K562 (cell line): ENCODE measurements around the gene RREB1. TPM values are rescaled to one million over a fixed set of nuclear protein-coding genes. Genes with fewer than 3 reads are reported as not detected.

ENCODE experiments used
- ADNP ChIP-seq: fragments of 200-800 bp; sonication (Bioruptor generic); IDR thresholded peaks from 2 replicates; pipeline ENCODE4 v1.6.1; 2016; ENCODE audit warnings: missing genetic modification characterization, missing compliant biosample characterization
- DDX20 ChIP-seq: fragments of 450-650 bp; IDR thresholded peaks from 2 replicates; pipeline ENCODE4 v1.6.1; 2016; ENCODE audit warnings: missing genetic modification characterization, low read depth, mild to moderate bottlenecking, missing compliant biosample characterization, moderate library complexity
- EHMT2 ChIP-seq: fragments of 450-650 bp; IDR thresholded peaks from 2 replicates; pipeline ENCODE4 v1.6.1; 2018; ENCODE audit warnings: antibody characterized with exemption
- GATAD2A ChIP-seq: fragments of 450-650 bp; IDR thresholded peaks from 2 replicates; pipeline ENCODE4 v1.6.1; 2017
- KLF6 ChIP-seq: fragments of 250-450 bp; sonication (Bioruptor Pico); IDR thresholded peaks from 2 replicates; pipeline ENCODE4 v1.4.0; 2020; ENCODE audit warnings: mild to moderate bottlenecking, moderate library complexity, borderline replicate concordance
- OTX1 ChIP-seq: fragments of 450-650 bp; formaldehyde crosslinking; IDR thresholded peaks from 2 replicates; pipeline ENCODE4 v1.4.0; 2022; ENCODE audit warnings: mild to moderate bottlenecking
- PML ChIP-seq: IDR thresholded peaks from 2 replicates; pipeline ENCODE4 v1.6.1; 2012; ENCODE audit warnings: low read length, inconsistent platforms
- POLR2A ChIP-seq: fragments of 450-650 bp; conservative IDR thresholded peaks from 2 replicates; pipeline ENCODE4 v1.6.1; 2016
- POLR2AphosphoS2 ChIP-seq: IDR thresholded peaks from 2 replicates; pipeline ENCODE4 v1.6.1; 2012; ENCODE audit warnings: low read length, improper control_type of control experiment
- SIN3A ChIP-seq, 2 experiments: fragments of 150-350 bp in 1 of 2; IDR thresholded peaks; 2 replicates each; pipeline ENCODE4 v1.6.1; 2011 to 2016; ENCODE audit warnings: borderline replicate concordance in 2 of 2, low read depth in 2 of 2, low read length in 2 of 2, mild to moderate bottlenecking in 2 of 2, moderate library complexity in 2 of 2; ENCODE audit not compliant: control insufficient read depth in 1 of 2
- SP1 ChIP-seq: sonication (generic); formaldehyde crosslinking; IDR thresholded peaks from 2 replicates; pipeline ENCODE4 v1.8.1; 2022; ENCODE audit warnings: mild to moderate bottlenecking, missing genetic modification reagents
- TAL1 ChIP-seq: fragments of 450-650 bp; IDR thresholded peaks from 2 replicates; pipeline ENCODE4 v1.6.1; 2016; ENCODE audit warnings: mild to moderate bottlenecking
- YY1 ChIP-seq, 3 experiments: IDR thresholded peaks; 2 replicates each; pipeline ENCODE4 v1.6.1; 2011; ENCODE audit warnings: low read length in 2 of 3, mild to moderate bottlenecking in 2 of 3, moderate library complexity in 2 of 3, borderline replicate concordance in 1 of 3, control low read depth in 1 of 3, low read depth in 1 of 3; ENCODE audit not compliant: insufficient read depth in 3 of 3, insufficient replicate concordance in 2 of 3, control insufficient read depth in 1 of 3, insufficient read length in 1 of 3; ENCODE audit errors: extremely low read depth in 1 of 3
- ZFP30 ChIP-seq: fragments of 250-450 bp; sonication (Bioruptor Pico); IDR thresholded peaks from 2 replicates; pipeline ENCODE4 v1.8.0; 2022; ENCODE audit warnings: moderate library complexity, mild to moderate bottlenecking, inconsistent platforms, borderline replicate concordance
- ZNF133 ChIP-seq: fragments of 250-450 bp; sonication (Bioruptor Pico); IDR thresholded peaks from 2 replicates; pipeline ENCODE4 v1.4.0; 2020; ENCODE audit warnings: mild to moderate bottlenecking
- ZSCAN29 ChIP-seq: fragments of 450-650 bp; IDR thresholded peaks from 2 replicates; pipeline ENCODE4 v1.6.1; 2017
- polyA plus RNA-seq, 8 experiments: library from polyadenylated mRNA; depleted of rRNA in 4 of 8; stranded (reverse) in 5 of 8; unstranded in 3 of 8; fragments of >200 nt; fragmentation: Nextera tagmentation in 2 of 8; fragmentation: Illumina TruSeq in 1 of 8; extraction: Ambion mirVana in 2 of 8; extraction: Trizol in 1 of 8; gene quantifications; 2 replicates each; pipeline versions ENCODE4 v1.2.1 to v1.2.3, GENCODE V29; 2011 to 2014; ENCODE audit warnings: inconsistent platforms in 1 of 8, missing spikeins in 1 of 8
- total RNA-seq, 7 experiments: library from RNA; depleted of rRNA in 6 of 7; stranded (reverse); fragments of >200 nt in 6 of 7; fragmentation: Illumina TruSeq in 2 of 7; extraction: Trizol in 2 of 7; gene quantifications; 2 replicates each; pipeline versions ENCODE4 v1.2.1 to v1.2.3, GENCODE V29; 2011 to 2021; ENCODE audit warnings: low replicate concordance in 1 of 7
- TF ChIP-seq, protein P1 (sequence below): fragments of 250-450 bp; sonication (Bioruptor Pico); IDR thresholded peaks from 2 replicates; pipeline ENCODE4 v1.4.0; 2020; ENCODE audit warnings: mild to moderate bottlenecking
- TF ChIP-seq, protein P2 (sequence below): IDR thresholded peaks from 2 replicates; pipeline ENCODE4 v1.6.1; 2011; ENCODE audit not compliant: insufficient read length; ENCODE audit errors: extremely low read depth
- TF ChIP-seq, protein P3 (sequence below): fragments of 250-450 bp; sonication (Bioruptor Pico); IDR thresholded peaks from 2 replicates; pipeline ENCODE4 v1.5.0; 2021; ENCODE audit warnings: mild to moderate bottlenecking, moderate library complexity
- TF ChIP-seq, protein P4 (sequence below): fragments of 450-650 bp; formaldehyde crosslinking; IDR thresholded peaks from 2 replicates; pipeline ENCODE4 v1.4.0; 2022; ENCODE audit warnings: mild to moderate bottlenecking, moderate library complexity

The RREB1 gene
- total and polyA plus RNA-seq, 9 of the 15 experiments (the other 6 are each of a cell fraction or from before 2014, with no cell fraction given) = 3.3 to 64.2 (median 19.3) TPM

DNA sequence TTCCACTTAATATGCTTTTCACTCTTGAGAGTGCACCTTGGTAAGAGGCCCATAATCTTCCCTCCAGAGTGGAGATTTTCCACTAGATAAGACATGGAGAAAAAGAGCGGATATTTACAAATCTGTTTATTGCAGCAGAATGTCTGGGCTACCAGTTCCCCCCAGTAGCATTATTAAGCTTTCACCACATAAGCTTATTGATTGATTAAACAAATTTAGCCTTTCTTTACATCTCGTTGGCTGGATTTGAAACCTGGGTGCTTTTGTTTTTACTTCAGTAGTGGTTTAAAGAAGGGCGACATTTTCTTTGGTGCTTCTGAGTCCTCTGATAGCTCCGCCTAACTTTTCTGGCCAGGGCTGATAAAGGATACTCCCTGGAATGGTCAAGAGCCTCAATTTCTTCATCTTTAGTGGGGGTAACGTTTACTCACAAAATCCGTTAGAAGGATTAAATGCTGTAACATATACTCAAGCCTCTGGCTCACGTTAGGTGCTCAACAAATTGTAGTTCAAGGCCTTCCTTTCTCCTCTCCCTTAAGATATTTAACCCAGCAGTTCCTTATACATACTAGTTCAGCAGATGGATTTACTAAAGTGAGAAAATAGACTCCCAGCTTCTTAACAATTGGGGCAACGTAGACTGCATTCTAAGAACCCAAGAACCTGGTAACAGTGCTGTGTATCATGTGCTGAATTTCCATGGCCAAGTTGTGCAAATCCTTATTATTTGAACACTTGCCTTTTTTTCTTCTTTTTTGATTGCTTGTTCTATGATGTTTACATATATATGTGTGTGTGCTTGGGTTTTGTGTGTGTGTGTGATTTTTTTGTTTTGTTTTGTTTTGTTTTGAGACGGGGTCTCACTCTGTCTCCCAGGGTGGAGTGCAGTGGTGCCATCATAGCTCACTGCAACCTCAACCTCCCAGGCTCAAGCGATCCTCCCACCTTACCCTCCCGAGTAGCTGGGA is 91.4 kb downstream of the RREB1 start (continued):
- TF ChIP-seq, protein P1, sequence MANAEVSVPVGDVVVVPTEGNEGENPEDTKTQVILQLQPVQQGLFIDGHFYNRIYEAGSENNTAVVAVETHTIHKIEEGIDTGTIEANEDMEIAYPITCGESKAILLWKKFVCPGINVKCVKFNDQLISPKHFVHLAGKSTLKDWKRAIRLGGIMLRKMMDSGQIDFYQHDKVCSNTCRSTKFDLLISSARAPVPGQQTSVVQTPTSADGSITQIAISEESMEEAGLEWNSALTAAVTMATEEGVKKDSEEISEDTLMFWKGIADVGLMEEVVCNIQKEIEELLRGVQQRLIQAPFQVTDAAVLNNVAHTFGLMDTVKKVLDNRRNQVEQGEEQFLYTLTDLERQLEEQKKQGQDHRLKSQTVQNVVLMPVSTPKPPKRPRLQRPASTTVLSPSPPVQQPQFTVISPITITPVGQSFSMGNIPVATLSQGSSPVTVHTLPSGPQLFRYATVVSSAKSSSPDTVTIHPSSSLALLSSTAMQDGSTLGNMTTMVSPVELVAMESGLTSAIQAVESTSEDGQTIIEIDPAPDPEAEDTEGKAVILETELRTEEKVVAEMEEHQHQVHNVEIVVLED (CRISPR knock-in tag) = peak; percentile 31; the same call in 1 of the 2 replicates
- TF ChIP-seq GATAD2A (peak; percentile 35; the same call in 1 of the 2 replicates), ZSCAN29 (no peak; the same call in 1 of the 2 replicates), ZFP30 (CRISPR knock-in tag) (0 out of 2 replicates have a peak, but pooled peaks have one; percentile 34), DDX20 (tag) (0 out of 2 replicates have a peak, but pooled peaks have one; percentile 53), SP1 (CRISPR knock-in tag) (peak; percentile 6; the same call in 1 of the 2 replicates), TAL1 (peak; percentile 92), PML (peak; percentile 89), ZNF133 (CRISPR knock-in tag) (no peak), EHMT2 (peak; percentile 74), OTX1 (CRISPR knock-in tag) (peak; percentile 91), SIN3A (IDR thresholded peaks at IDR 0.05; ENCODE audit: borderline replicate concordance in 2 of 2, control insufficient read depth in 1 of 2, low read depth in 2 of 2, low read length in 2 of 2) (0 out of 4 replicates have a peak, but pooled peaks of 1 of the 2 experiments have one; percentile 4), YY1 (IDR thresholded peaks at IDR 0.05; ENCODE audit: borderline replicate concordance in 1 of 3, control insufficient read depth in 1 of 3, extremely low read depth in 1 of 3, insufficient read depth in 3 of 3, insufficient read length in 1 of 3, insufficient replicate concordance in 2 of 3, low read depth in 1 of 3, low read length in 2 of 3) (peak in 1 of 3 experiments; percentile 86), POLR2AphosphoS2 (0 out of 2 replicates have a peak, but pooled peaks have one; percentile 39), POLR2A (peak; percentile 80), KLF6 (CRISPR knock-in tag) (peak; percentile 43; the same call in 1 of the 2 replicates), ADNP (peak; percentile 65; the same call in 1 of the 2 replicates)
- TF ChIP-seq, protein P2, sequence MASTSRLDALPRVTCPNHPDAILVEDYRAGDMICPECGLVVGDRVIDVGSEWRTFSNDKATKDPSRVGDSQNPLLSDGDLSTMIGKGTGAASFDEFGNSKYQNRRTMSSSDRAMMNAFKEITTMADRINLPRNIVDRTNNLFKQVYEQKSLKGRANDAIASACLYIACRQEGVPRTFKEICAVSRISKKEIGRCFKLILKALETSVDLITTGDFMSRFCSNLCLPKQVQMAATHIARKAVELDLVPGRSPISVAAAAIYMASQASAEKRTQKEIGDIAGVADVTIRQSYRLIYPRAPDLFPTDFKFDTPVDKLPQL = peak; percentile 28
- TF ChIP-seq, protein P3, sequence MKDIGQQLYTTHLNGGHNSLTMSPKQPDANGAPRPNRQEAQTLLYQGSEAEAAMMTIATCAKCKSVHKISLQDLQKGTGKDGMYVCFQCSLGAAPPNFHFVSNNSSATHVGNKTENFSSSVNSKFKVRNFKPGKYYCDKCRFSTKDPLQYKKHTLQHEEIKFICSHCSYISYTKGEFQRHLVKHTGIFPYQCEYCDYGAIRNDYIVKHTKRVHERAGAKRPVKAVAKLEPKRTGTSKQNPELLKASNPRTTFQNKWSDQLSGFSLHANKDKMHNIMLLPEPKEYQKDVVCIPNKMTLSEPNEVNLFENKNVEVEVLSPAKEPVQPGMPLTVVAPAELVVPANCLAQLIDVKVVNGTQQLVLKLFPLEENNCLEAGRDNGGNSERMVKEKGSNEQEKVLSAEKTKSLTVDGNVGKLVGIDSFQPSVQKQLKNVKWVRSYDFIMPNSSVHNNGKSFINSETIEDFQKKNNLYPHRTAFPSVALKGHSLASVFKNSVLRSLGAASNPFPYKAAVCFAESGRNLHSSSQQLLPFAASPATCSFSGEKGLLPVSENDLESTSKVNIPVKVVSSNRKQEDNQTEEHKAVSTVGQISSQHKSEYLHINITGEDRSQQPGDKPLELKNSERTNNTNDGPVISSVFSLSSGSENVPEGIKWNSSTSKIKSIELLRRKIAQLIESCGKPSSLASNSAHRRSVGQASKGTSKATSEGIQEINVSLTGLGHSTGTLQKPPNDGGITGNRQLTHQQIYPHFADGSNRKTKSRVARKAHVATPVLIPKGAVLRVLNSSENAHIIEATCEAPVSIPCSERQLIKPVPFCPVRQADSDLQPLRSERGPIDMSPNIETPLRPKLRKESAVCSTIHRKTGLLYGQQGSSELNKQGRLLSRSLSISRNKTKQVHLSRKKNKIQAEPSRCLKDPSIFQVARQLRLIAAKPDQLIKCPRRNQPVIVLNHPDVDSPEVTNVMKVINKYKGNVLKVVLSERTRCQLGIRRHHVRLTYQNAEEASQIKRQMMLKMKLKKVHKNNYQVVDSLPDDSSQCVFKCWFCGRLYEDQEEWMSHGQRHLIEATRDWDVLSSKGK (CRISPR knock-in tag) = 0 out of 2 replicates have a peak, but pooled peaks have one; percentile 71
- TF ChIP-seq, protein P4, sequence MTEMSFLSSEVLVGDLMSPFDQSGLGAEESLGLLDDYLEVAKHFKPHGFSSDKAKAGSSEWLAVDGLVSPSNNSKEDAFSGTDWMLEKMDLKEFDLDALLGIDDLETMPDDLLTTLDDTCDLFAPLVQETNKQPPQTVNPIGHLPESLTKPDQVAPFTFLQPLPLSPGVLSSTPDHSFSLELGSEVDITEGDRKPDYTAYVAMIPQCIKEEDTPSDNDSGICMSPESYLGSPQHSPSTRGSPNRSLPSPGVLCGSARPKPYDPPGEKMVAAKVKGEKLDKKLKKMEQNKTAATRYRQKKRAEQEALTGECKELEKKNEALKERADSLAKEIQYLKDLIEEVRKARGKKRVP = peak; percentile 52
